Loucy (cell line): Measurements from ENCODE around the gene DOCK3.
"Not testable (repeated sequence)": the region's sequence is repeated elsewhere in the genome, so short reads cannot be mapped to it uniquely, and the experiment has no call there.

Experiments
- H2AFZ ChIP-seq: fragments of 200-600 bp; sonication (generic); 2 replicates; pipeline ENCODE4 v1.6.0; 2016; ENCODE audit warnings: antibody characterized with exemption, mild to moderate bottlenecking, low read length, moderate library complexity
- H3F3A ChIP-seq: fragments of 200-600 bp; 2 replicates; pipeline ENCODE4 v1.6.0; 2016; ENCODE audit warnings: antibody characterized with exemption, low read depth, mild to moderate bottlenecking
- H3K27me3 ChIP-seq: fragments of 200-600 bp; sonication (generic); 2 replicates; pipeline ENCODE4 v1.6.1; 2014; ENCODE audit warnings: low read length, mild to moderate bottlenecking; ENCODE audit not compliant: insufficient read depth, poor library complexity, severe bottlenecking
- H3K36me3 ChIP-seq: fragments of 200-600 bp; sonication (generic); 2 replicates; pipeline ENCODE4 v1.6.1; 2016; ENCODE audit warnings: low read length; ENCODE audit not compliant: insufficient read depth
- H3K4me1 ChIP-seq: fragments of 200-600 bp; sonication (generic); 2 replicates; pipeline ENCODE4 v1.5.1; 2014; ENCODE audit warnings: low read length, mild to moderate bottlenecking; ENCODE audit not compliant: insufficient read depth, poor library complexity, severe bottlenecking
- H3K4me2 ChIP-seq: fragments of 200-600 bp; sonication (generic); 2 replicates; pipeline ENCODE4 v1.6.0; 2014; ENCODE audit warnings: antibody characterized with exemption, low read length, low read depth, mild to moderate bottlenecking; ENCODE audit not compliant: poor library complexity, severe bottlenecking
- H3K4me3 ChIP-seq: fragments of 200-600 bp; sonication (generic); 2 replicates; pipeline ENCODE4 v1.5.1; 2014; ENCODE audit warnings: low read length, mild to moderate bottlenecking, mixed read lengths; ENCODE audit not compliant: poor library complexity, severe bottlenecking
- H3K79me2 ChIP-seq: fragments of 200-600 bp; sonication (generic); 2 replicates; pipeline ENCODE4 v1.6.1; 2014; ENCODE audit warnings: low read length; ENCODE audit not compliant: insufficient read depth
- H3K9ac ChIP-seq: fragments of 200-600 bp; sonication (generic); 2 replicates; pipeline ENCODE4 v1.6.0; 2014; ENCODE audit warnings: mild to moderate bottlenecking, low read depth, low read length, moderate library complexity; ENCODE audit not compliant: poor library complexity, severe bottlenecking
- H3K9me2 ChIP-seq: fragments of 200-600 bp; sonication (generic); replicated peaks from 2 replicates; pipeline ENCODE4 v1.6.1; 2016; ENCODE audit warnings: low read depth, low read length, mixed read lengths
- H3K9me3 ChIP-seq: fragments of 200-600 bp; sonication (generic); 2 replicates; pipeline ENCODE4 v1.6.1; 2014; ENCODE audit warnings: mild to moderate bottlenecking, antibody characterized with exemption, low read length, low read depth; ENCODE audit not compliant: insufficient read depth
- H4K20me1 ChIP-seq: fragments of 200-600 bp; sonication (generic); 2 replicates; pipeline ENCODE4 v1.6.0; 2014; ENCODE audit warnings: antibody characterized with exemption, low read length, mild to moderate bottlenecking; ENCODE audit not compliant: insufficient read depth, poor library complexity, severe bottlenecking
- CTCF ChIP-seq: fragments of 200-600 bp; sonication (generic); conservative IDR thresholded peaks from 2 replicates; pipeline ENCODE4 v1.5.1; 2014; ENCODE audit warnings: mild to moderate bottlenecking, antibody characterized with exemption, low read length
- EZH2phosphoT487 ChIP-seq: fragments of 200-600 bp; IDR thresholded peaks from 2 replicates; pipeline ENCODE4 v1.6.1; 2018; ENCODE audit warnings: antibody characterized with exemption, mild to moderate bottlenecking, moderate library complexity, borderline replicate concordance

The DOCK3 gene

DNA sequence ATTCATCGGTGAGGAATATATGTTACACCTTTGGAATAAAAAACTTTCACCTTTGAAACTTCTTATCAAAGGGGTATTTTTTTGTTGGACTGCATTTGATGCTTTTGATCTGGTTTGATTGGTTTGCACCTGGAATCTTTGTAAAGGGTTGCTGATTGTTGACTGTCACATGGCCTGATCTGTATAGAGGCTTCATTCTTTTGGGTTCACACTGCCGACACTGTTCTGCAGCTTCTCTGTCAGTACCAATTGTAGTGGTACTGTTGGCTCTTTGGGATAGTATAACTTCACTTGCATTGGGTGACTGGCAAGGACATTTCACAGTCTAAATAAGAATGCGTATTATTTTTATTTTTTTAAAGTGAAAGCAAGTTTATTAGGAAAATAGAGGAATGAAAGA lies 155.7 kb downstream of the DOCK3 start:
- Histone ChIP-seq H3K4me2 (no peak overlapping the region), H3F3A (no peaks in the 10 kb centered on the region), H3K9me2 (no peaks in the 10 kb centered on the region), H3K4me1 (no peaks in the 10 kb centered on the region), H3K9ac (no peak overlapping the region), H3K79me2 (no peaks in the 10 kb centered on the region), H2AFZ (no peak overlapping the region), H3K27me3 (no peaks in the 10 kb centered on the region), H3K4me3 (no peak overlapping the region), H4K20me1 (no peaks in the 10 kb centered on the region), H3K9me3 (no peaks in the 10 kb centered on the region), H3K36me3 (no peaks in the 10 kb centered on the region)
- no peak for TF ChIP-seq EZH2phosphoT487
- TF ChIP-seq CTCF, result no peak

GRCh38 chr3:50831009-50831408 lies 156.3 kb downstream of the DOCK3 start:
- not testable (repeated sequence) for H4K20me1 ChIP-seq, H3K4me1 ChIP-seq, H3K9me3 ChIP-seq, H3K27me3 ChIP-seq, H3F3A ChIP-seq, H3K79me2 ChIP-seq, H3K9me2 ChIP-seq, H3K36me3 ChIP-seq, H3K4me3 ChIP-seq, H3K9ac ChIP-seq, H2AFZ ChIP-seq, H3K4me2 ChIP-seq

DNA sequence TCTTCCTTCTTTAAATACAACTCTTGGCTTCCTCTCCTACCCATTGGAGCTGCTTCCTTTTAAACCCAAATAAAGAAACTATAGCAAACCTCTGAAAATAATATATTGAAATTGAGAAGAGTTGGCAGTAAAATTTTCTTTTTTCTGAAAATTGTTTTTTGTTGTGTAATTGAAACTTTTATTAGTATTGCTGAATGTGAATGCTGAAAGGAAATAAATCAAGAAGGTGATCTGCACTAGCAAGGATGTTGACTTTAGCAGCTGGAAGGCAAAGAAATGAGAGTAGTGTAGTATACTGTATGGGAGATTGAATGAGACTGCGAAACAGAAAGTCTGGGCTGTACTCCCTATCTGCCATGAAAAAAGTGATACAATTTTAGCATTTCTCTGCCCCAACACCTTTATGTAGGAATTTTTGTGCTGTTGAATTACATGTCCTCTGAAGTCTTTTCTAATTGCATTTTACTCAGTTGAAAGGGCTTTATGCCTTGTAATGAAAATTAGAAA lies 166.3 kb downstream of the DOCK3 start:
- TF ChIP-seq EZH2phosphoT487 (no peak), CTCF (no peak)
- H3K36me3 ChIP-seq, result no peaks in the 10 kb centered on the region
- no peak overlapping the region for H3K4me2 ChIP-seq
- no peaks in the 10 kb centered on the region for H3K9me3 ChIP-seq
- H3F3A ChIP-seq, result no peaks in the 10 kb centered on the region
- no peaks in the 10 kb centered on the region for H3K27me3 ChIP-seq
- no peaks in the 10 kb centered on the region for H3K9me2 ChIP-seq
- no peak overlapping the region for H2AFZ ChIP-seq
- no peaks in the 10 kb centered on the region for H3K79me2 ChIP-seq
- H3K4me3 ChIP-seq, result no peak overlapping the region
- H3K4me1 ChIP-seq, result no peaks in the 10 kb centered on the region
- no peak overlapping the region for H3K9ac ChIP-seq
- no peaks in the 10 kb centered on the region for H4K20me1 ChIP-seq

- Histone ChIP-seq H3F3A (no peaks in the 10 kb centered on the region), H4K20me1 (no peaks in the 10 kb centered on the region), H3K36me3 (no peaks in the 10 kb centered on the region), H3K27me3 (no peaks in the 10 kb centered on the region), H3K79me2 (no peaks in the 10 kb centered on the region), H2AFZ (no peak overlapping the region), H3K9me3 (no peaks in the 10 kb centered on the region; the same call in 1 of the 2 replicates), H3K9ac (no peak overlapping the region), H3K4me1 (no peaks in the 10 kb centered on the region), H3K9me2 (no peaks in the 10 kb centered on the region), H3K4me2 (no peak overlapping the region), H3K4me3 (no peak overlapping the region)
- TF ChIP-seq CTCF (no peak), EZH2phosphoT487 (no peak)
Observed at GRCh38 chr3:50848308-50848707, 173.6 kb downstream of the DOCK3 start.
